GM21717 (cell line): ENCODE measurements around the gene CELF5.
"Not testable (repeated sequence)": the region's sequence is repeated elsewhere in the genome, so short reads cannot be mapped to it uniquely, and the experiment has no call there.

ENCODE experiments used
- ATAC-seq: cut with Tn5 transposase; IDR thresholded peaks from one replicate; pipeline ENCODE4 v1.9.1; 2021; ENCODE audit warnings: mild to moderate bottlenecking, moderate library complexity; ENCODE audit not compliant: unreplicated experiment

The CELF5 gene

DNA sequence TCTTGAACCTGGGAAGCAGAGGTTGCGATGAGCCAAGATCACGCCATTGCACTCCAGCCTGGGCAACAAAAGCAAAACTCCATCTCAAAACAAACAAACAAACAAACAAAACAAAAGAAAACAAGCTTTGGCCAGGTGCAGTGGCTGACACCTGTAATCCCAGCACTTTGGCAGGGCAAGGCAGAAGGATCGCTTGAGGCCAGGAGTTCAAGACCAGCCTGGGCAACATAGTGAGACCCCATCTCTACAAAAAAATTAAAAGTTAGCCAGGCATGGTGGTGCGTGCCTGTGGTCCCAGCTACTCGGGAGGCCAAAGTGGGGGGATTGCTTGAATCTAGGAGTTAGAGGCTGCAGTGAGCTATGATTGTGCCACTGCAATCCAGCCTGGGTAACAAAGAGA lies 64.0 kb downstream of the CELF5 start:
- ATAC-seq = not testable (repeated sequence)

DNA sequence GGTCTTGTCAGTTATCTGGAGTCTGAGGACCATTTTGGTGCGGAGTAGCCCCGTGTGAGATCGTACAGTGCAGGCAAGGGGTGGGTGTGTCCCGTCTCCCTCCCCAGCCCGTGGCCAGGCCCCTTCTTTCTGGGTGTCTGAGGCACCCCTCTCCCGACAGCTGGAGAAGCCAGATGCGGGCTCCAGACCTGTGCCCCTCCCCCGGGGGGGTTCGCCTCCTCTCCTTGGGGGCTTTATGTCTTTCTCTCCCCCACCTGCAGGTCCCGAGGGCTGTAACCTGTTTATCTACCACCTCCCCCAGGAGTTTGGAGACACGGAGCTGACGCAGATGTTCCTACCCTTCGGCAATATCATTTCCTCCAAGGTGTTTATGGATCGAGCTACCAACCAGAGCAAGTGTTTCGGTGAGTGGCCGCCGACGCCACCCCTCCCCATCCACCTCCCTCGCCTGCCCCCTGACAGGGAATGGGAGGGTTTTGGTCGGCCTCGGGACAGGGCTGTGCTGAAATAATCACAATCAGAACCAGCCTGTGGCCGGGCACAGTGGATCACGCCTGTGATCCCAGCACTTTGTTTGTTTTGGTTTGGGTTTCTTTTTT lies 65.6 kb downstream of the CELF5 start:
- ATAC-seq = no peak

DNA sequence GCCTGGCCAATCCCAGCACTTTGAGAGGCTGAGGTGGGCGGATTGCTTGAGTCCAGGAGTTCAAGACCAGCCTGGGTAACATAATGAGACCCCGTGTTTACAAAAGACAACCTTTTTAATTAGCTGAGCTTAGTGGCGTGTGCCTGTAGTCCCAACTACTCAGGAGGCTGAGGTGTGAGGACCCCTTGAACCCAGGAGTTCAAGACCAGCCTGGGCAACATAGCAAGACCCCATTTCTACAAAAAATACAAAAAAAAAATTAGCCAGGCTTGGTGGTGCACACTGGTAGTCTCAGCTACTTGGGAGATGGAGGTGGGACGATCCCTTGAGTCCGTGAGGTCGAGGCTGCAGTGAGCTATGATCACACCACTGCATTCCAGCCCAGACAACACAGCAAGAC lies 66.4 kb downstream of the CELF5 start:
- ATAC-seq = not testable (repeated sequence)

DNA sequence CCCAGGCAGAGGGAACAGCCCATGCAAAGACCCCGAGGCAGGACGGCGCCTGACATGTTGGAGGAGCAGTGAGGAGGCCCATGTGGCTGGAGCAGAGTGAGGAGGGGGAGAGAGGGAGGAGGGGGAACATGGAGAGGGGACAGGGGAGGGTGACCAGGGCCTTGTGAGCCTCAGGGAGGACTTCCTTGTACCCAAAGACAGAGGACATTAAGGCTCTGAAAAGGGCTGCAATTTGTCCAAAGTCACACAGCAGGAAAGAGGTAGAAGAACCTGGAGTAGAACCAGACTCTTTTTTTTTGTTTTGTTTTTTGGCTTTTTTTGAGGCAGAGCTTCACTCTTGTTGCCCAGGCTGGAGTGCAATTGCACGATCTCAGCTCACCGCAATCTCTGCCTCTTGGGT lies 67.2 kb downstream of the CELF5 start:
- no peak for ATAC-seq

DNA sequence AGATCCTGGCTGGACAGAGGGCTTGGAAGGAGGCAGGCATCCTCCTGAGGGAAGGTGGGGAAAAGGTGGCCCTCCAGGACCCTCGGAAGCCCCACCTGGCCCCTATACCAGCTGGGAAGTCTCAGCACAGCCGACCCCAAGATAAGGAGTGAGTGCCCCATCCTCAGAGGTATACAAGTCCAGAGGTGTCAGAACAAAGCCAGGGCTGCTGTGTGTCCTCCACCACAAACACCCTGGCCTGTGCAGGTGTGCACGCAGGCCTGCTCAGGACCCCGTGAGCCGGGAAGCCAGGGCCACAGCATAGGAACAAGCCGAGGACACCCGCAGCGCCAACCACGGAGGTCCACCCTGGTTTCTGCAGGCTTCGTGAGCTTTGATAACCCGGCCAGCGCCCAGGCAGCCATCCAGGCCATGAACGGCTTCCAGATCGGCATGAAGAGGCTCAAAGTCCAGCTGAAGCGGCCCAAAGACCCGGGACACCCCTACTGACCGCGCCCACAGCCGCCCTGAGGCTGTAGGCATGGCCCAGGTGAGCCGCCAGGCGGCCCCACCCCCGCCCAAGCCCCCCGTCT lies 68.6 kb downstream of the CELF5 start:
- no peak for ATAC-seq

DNA sequence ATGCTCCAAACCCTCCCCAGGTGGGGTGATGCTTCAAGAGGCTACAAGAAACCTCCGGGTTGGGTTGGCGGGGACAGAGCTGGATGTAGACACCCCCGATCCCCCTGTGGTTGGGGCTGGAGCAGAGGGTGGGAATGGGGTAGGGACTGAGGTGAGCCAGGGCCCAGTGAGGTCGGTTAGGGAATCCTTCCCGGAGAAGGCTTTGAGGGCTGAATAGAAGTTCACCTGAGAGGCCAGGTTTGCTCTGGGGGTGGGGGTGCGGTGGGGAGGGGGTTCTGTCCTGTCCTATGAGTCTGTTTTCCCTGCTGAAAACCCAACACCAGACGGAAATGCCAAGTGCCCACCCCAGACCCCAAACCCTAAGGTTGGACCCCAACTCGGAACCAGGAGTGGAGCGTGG lies 69.1 kb downstream of the CELF5 start:
- ATAC-seq = no peak

DNA sequence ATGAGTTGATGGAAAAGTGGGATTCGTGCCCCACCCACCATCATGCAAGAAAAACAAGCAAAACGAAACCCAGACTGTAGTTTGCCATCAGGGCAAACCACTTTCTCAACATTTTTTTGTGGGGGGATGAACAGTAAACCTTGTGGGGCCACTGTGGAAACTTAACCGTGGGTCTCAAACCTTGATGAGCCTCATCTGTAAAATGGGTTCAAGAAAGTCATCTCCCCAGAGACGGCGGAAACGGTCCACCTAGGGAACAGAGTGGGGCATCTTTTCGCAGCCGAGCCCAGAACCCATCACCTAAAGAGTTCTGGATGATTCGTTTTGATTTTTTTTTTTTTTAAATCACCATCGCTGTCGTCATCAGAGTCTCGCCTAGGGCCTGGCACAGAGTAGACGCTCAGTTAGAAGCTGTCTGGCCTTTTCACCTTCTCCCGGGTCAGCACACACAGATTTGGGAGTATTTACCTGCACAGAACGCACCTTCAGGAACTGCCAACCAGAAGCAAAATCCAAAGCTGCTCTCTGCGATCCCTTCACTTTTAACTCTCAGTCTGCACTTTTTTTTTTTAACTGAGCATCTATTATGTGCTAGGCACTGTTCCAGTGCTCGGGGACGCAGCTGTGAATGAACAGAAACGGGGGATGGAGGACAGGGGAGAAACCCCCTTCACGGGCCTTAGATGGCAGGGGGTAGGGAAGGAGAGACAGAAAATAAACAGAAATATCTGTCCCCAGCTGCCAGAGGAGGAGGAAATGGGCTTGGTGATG lies 69.8 kb downstream of the CELF5 start:
- no peak for ATAC-seq

DNA sequence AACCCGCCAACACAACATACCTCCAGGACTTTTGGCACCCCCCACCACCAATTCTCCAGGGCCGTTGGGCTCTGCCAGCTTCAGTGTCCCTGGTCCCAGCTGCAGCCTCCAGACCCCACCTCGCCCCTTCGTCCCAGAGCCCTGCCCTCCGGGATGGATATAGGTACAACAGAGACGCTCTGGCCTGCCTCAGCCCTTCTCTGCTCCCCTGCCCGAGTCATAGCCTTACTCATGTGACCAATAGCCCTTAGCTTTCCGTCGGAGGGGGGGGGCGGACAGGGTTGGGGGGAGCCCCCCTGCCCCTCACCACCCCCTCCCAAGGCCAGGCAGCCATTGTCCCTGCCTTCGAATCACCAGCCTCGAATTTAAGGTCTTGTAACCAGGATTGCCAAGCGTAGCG lies 71.1 kb downstream of the CELF5 start:
- ATAC-seq = no peak

DNA sequence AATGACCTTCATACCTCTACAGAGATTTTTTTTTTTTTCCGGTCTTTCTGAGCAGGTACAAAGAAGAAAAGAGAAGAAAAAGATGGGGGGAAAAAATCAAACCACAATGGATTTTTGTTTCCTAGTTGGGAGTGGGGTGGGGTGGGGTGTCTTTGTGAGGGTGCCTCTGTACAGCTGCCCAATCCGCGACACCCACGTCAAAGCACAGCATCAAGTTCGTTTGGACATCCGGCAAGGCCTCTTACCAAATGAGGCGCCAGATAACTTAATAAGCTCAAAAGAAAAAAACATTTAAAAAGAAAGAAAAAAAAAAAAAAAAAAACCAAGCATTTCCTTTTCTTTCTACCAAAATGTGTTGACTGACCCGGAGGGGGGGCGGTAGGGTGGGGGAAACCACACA lies 71.6 kb downstream of the CELF5 start:
- no peak for ATAC-seq

DNA sequence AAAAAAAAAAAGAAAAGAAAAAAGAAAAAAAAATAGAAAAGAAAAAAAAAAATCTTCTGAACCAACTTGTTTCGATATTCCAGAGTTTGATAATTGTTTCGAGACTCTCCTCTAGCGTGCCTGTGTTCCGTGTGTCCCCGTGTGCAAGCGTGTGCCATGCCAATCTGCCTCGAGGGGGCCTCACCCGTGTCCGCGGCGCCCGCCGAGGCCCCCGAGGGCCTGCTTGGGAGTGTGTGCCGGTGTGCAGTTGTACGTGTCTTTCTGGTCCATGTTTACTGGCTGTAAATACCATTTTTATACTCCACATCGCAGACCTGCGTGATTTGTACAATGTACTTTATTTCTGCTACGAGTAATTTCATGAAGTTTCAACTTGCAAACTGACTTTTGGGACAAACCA lies 72.0 kb downstream of the CELF5 start:
- no peak for ATAC-seq

DNA sequence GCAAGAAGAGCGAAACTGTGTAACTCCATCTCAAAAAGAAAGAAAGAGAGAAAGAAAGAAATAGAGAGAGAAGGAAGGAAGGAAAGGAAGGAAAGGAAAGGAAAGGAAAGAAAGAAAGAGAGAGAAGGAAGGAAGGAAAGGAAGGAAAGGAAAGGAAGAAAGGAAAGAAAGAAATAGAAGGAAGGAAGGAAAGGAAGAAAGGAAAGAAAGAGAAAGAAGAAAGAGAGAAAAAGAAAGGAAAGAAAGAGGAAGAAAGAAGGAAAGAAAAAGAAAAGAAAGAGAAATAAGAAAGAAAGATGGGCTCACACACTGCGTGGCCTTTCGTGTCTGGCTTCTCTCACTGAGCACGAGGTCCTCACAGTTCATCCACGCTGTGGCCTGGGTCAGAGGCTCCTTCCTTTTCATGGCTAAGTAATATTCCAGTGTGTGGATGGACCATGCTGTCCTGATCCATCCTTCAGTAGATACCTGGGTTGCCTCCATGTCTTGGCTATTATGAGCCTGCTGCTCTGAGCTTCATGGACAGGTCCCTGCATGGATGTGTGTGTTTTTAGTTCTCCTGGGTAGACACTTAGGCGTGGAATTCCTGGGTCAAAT lies 74.5 kb downstream of the CELF5 start:
- no peak for ATAC-seq

DNA sequence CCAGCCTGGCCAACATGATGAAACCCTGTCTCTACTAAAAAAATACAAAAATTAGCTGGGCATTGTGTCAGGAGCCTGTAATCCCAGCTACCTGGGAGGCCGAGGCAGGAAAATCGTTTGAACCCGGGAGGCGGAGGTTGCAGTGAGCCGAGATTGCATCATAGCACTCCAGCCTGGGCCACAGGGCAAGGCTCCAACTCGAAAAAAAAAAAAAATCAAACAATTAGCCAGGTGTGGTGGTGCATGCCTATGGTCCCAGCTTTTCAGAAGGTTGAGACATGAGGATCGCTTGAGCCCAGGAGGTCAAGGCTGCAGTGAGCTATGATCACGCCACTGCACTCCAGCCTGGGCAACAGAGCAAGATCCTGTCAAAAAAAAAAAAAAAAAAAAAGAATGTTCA lies 76.1 kb downstream of the CELF5 start:
- not testable (repeated sequence) for ATAC-seq

DNA sequence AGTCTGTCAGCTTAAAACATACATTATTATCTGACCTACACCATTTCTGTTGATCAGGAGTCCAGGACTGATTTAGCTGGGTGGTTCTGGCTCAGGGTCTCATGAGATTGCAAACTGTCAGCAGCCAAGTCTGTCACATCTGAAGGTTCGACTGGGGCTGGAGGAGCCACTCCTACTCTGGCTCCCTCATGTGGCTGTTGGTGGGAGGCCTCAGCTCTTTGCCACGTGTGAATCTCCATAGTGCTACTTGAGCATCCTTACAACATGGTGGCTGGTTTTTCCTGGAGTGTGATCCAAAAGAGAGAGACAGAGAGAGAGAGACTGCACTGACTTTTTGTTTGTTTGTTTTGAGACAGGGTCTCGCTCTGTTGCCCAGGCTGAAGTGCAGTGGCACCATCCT lies 78.3 kb downstream of the CELF5 start:
- ATAC-seq = no peak

DNA sequence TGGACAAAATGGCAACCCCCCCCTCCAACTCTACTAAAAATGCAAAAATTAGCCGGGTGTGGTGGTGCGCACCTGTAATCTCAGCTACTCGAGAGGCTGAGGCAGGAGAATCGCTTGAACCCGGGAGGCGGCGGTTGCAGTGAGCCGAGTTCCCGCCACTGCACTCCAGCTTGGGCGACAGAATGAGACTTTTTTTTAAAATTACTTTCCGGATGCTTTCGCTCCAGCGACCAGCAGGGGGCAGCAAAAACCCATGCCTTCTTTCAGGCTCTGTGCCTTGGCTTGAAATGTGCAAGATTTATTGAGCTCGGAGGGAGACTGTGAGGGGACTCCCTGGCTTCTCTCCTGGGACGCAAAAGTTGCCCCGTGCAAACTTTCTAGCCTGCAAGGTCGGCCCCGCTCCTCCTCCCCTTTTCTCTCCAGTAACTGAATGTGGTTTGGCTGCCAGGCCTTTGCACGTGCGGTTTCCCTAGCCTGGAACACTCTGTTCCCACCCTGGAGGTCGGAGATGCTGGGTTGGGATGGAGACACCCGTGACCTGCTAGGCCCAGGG lies 80.5 kb downstream of the CELF5 start:
- no peak for ATAC-seq

DNA sequence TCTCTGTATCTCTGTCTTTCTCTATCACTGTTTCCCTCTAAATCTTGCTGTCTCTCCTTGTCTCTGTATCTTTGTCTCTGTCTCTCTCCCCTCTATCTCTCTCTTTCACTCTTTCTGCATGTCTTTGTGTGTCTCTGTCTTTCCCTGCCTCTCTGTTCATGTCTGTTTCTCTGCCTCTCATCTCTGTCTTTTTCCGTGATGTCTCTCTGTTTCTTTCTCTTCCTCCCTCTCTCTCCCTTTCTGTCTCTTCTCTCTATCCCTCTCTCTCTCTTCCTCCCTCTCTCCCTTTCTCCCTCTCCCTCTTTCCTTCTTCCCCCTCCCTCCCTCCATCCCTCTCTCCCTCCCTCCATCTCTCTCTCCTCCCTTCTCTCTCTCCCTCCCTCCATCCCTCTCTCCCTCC lies 85.3 kb downstream of the CELF5 start:
- ATAC-seq = no peak

DNA sequence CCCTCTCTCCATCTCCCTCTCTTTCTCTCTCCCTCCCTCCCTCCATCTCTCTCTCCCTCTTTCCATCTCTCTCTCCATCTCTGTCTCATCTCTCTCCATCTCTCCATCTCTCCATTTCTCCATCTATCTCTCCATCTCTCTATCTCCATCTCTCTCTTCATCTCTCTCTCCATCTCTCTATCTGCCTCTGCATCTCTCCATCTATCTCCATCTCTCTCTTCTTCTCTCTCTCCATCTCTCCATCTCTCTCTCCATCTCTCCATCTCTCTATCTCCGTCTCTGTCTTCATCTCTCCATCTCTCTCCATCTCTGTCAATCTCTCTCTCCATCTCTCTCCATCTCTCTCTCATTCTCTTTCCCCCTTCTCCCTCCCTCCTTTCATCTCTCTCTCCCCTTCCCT lies 85.8 kb downstream of the CELF5 start:
- no peak for ATAC-seq

DNA sequence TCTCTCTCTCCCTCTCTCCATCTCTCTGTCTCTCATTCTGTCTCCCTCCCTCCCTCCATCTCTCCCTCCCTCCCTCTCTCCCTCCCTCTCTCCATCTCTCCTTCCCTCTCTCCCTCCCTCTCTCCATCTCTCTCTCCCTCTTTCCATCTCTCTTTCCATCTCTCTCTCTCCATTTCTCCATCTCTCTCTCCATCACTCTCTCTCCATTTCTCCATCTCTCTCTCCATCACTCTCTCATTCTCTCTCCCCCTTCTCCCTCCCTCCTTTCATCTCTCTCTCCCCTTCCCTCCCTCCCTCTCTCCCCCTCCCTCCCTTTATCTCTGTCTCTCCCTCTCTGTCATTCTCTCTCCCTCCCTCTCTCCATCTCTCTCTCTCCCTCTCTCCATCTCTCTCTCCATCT lies 86.2 kb downstream of the CELF5 start:
- no peak for ATAC-seq

DNA sequence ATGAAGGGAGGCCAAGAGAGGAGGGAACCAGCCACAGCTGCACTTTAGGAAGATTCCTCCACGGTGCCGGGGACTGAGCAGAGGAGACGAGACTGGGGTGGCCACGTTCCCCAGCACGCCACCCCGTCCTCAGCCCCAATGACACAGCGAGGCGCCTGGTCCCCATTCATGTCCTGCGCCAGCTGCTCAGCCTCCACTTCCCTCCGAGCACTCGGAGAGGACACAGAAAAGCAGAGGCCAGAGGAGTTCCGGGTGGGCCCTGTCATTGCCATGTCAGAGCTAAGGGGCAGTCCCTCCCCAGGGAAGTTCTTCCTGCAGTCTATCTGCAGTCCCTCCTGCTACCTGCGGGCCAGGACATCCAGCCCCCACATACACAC lies 88.7 kb downstream of the CELF5 start:
- no peak for ATAC-seq

DNA sequence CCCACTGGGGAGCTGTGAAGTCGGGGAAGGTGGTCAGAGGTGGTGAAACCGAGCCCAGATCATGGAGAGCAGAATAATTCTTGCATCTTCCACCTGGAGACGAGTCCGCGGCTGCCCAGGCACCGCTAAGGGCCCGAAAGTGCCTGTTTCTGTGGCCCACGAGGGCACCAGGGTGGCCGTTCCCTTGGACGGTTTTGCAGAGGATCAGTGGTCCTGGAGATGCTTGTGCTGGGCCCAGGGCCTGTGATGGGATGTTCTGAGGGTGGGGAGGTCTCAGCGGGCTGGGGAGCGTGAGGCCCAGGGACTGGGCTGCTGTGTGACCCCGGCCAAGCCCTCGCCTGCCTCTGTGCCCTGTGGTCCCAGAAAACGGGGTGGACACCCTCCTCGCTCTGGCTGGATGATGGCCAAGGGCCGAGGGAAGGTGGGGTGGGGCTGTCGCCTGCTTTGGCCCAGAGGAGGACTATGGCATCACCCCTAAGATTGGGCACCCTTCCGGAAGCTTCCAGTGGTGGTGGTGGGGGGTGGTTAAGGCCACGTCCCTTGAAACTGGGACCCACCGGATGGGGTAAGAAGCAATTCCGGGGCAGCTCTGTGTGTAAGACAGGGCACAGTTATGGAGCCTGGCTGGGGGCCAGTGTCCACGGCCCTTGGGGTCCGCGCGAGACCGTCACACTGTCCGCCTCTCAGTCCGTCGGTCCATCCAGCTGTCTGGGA lies 90.7 kb downstream of the CELF5 start:
- ATAC-seq = no peak

DNA sequence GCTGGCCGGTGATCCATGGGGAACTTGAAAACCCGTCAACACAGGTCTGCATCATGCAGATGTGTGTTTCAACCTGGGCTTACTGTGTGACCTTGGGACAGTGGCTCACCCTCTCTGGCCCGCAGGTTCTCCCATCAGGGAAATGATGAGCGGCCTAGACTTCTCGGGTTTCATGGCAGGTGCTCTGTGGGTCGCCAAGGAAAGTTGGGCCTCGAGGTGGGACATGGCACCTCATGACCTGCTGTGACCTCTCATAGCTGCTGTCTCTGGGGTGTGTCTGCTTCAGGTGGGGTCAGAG lies 91.2 kb downstream of the CELF5 start:
- no peak for ATAC-seq

DNA sequence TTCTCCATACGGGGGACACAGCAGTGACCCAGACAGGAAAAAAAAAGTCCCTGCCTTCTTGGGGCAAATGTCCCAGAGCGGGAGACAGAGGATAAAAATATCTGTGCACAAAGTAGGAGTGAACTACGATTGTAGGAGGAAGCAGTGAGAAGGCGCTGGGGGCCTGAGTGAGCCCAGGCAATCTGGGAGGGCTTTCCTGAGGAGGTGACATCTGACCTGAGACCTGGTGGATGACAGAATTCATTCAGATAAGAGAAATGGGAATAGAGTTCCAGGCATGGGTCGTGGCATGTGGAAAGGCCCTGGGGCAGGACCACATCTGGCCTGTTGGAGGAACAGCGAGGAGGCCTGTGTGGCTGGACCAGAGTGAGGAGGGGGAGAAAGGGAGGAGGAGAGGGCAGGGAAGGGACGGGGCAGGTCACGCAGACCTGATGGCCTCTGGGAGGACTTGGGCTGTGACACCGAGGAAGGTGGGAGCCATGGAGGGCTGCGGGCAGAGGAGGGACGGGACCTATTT lies 91.7 kb downstream of the CELF5 start:
- no peak for ATAC-seq
